T-helper 2 cell treated with Interferon-gamma antibody and Interleukin-4, amounts not matched to agents 5 μg/mL and 100 μg/mL, for 36 hours (primary cell): ENCODE measurements around the gene SAGE1.

Experiments
- DNase-seq: peaks from one replicate; pipeline ENCODE4 v3.0.0; 2021; ENCODE audit warnings: low spot score
- H3K27ac Mint-ChIP-seq: one replicate; pipeline ENCODE4 v1.8.0; 2021; ENCODE audit warnings: mild to moderate bottlenecking, mixed read lengths
- H3K27me3 Mint-ChIP-seq: one replicate; pipeline ENCODE4 v1.8.0; 2021; ENCODE audit warnings: low read depth, mixed read lengths
- H3K36me3 Mint-ChIP-seq: one replicate; pipeline ENCODE4 v1.8.0; 2021; ENCODE audit warnings: low read depth, mixed read lengths
- H3K4me1 Mint-ChIP-seq: one replicate; pipeline ENCODE4 v1.8.0; 2021; ENCODE audit warnings: low read depth, mixed read lengths
- H3K4me3 Mint-ChIP-seq: one replicate; pipeline ENCODE4 v1.8.0; 2022; ENCODE audit warnings: mild to moderate bottlenecking, moderate library complexity, mixed read lengths
- H3K9me3 Mint-ChIP-seq: one replicate; pipeline ENCODE4 v1.8.0; 2021; ENCODE audit warnings: mixed read lengths

The SAGE1 gene

DNA sequence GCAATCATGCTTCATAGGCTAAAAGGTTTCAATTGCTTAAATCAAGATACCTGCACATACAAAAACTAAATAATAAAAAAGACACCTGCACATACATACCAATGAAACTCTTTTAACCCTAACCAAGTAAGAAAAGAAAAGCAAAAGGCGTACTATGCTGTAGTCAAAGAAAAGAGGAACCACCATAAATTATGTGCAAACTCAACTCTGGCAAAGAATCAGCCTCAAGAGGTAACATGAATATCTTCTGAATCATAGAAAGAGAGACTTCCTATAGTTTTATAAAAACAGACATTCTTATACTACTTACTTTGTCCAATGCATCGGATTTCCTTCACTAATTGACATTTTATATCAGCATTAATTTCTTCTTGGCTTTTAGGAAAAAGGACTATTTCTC lies 51.0 kb downstream of the SAGE1 start:
- Mint-ChIP-seq H3K9me3 (no peaks in the 10 kb centered on the region), H3K4me1 (no peaks in the 10 kb centered on the region), H3K4me3 (no peak overlapping the region), H3K36me3 (no peaks in the 10 kb centered on the region), H3K27me3 (no peaks in the 10 kb centered on the region), H3K27ac (no peak overlapping the region)
- DNase-seq, result no peak

DNA sequence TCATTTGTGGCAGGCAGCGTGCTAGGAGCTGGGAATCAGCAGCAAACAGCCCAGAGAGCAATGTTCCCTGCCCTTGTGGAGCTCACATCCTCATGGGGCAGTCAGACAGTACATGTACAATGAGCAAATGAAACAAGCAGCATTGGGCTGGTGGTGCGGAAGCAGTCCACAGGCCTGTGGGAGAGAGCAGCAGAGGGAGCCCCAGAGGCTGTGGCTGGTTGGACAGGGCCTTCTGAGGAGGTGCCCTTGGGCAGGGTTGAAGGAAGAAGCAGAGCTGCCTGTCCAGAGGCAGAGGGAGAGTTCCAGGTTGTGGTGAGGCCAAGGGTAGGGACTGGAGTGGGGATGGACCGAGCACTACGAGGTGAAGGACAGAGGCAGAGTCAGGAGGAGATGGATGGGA lies 57.8 kb downstream of the SAGE1 start:
- no peak for DNase-seq
- Mint-ChIP-seq H3K27ac (no peak overlapping the region), H3K9me3 (no peaks in the 10 kb centered on the region), H3K27me3 (no peaks in the 10 kb centered on the region), H3K36me3 (no peaks in the 10 kb centered on the region), H3K4me3 (no peak overlapping the region), H3K4me1 (no peaks in the 10 kb centered on the region)
